Measurements from ENCODE around the gene TNS1. TPM values are rescaled to one million over a fixed set of nuclear protein-coding genes. Genes with fewer than 3 reads are reported as not detected.

TNS1 gene
- total RNA-seq, 1 experiment from 2014 or later = 6.2 TPM

DNA sequence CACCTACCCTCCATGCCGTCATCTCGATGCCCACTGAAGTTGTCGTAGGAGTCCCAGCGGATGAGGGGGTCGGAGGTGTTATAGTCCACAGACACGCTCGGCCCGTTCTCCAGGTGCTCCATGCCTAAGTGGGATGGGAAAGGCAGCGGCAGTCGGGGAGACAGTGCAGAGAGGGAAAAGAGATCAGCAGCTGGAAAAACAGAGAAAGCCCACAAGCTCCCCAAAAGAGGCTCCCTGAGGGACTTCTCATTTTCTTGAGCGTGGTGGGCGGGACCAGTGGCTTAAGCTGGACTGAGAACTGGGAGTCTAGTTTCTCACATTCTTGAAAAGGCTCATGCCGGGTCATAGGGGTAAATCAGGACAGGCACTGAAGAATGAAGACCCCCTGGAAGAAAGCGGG, 121.9 kb downstream of the TNS1 start:
- H3K9me3 ChIP-seq (ENCODE audit: control insufficient read depth in 1 of 2, insufficient read depth in 1 of 2, low read depth in 1 of 2, low read length in 2 of 2) = no peaks in the 10 kb centered on the region
- H4K20me1 ChIP-seq (ENCODE audit: insufficient read depth) = no peaks in the 10 kb centered on the region
- RAD21 ChIA-PET (ENCODE audit: low non-redundant PET in 1 of 2, low total read pairs in 2 of 2, uncharacterized antibody in 2 of 2, unreplicated experiment in 2 of 2) = interaction anchor here in 1 of 2 experiments (1.0 kb wide), 1 partner anchor 95 kb away, joined by 4 read pairs; no protein-coding TSS in a partner anchor
- BruUV-seq (replicated peaks) = no TSS peak
- H2AFZ ChIP-seq (ENCODE audit: low read depth, low read length, poor library complexity, severe bottlenecking) = no peak overlapping the region
- no peaks in the 10 kb centered on the region for H3K79me2 ChIP-seq (ENCODE audit: insufficient read depth, low read length)
- POLR2A ChIA-PET = no interaction called here
- TF ChIP-seq TCF7L2 (IDR thresholded peaks at IDR 0.05; ENCODE audit: borderline replicate concordance, extremely low read depth, insufficient read depth, insufficient read length) = no peak
- TF ChIP-seq YY1 (IDR thresholded peaks at IDR 0.05; ENCODE audit: extremely low read depth, insufficient replicate concordance, low read depth, low read length) = no peak
- TF ChIP-seq POLR2A (IDR thresholded peaks at IDR 0.05; ENCODE audit: borderline replicate concordance, extremely low read depth, insufficient read depth, insufficient read length) = no peak
- TF ChIP-seq, protein P1, sequence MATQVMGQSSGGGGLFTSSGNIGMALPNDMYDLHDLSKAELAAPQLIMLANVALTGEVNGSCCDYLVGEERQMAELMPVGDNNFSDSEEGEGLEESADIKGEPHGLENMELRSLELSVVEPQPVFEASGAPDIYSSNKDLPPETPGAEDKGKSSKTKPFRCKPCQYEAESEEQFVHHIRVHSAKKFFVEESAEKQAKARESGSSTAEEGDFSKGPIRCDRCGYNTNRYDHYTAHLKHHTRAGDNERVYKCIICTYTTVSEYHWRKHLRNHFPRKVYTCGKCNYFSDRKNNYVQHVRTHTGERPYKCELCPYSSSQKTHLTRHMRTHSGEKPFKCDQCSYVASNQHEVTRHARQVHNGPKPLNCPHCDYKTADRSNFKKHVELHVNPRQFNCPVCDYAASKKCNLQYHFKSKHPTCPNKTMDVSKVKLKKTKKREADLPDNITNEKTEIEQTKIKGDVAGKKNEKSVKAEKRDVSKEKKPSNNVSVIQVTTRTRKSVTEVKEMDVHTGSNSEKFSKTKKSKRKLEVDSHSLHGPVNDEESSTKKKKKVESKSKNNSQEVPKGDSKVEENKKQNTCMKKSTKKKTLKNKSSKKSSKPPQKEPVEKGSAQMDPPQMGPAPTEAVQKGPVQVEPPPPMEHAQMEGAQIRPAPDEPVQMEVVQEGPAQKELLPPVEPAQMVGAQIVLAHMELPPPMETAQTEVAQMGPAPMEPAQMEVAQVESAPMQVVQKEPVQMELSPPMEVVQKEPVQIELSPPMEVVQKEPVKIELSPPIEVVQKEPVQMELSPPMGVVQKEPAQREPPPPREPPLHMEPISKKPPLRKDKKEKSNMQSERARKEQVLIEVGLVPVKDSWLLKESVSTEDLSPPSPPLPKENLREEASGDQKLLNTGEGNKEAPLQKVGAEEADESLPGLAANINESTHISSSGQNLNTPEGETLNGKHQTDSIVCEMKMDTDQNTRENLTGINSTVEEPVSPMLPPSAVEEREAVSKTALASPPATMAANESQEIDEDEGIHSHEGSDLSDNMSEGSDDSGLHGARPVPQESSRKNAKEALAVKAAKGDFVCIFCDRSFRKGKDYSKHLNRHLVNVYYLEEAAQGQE (IDR thresholded peaks at IDR 0.05; ENCODE audit: low read depth) = no peak
- no peak for TF ChIP-seq ZNF274 (IDR thresholded peaks at IDR 0.05; ENCODE audit: low read depth, low read length)
- no peak for TF ChIP-seq SRF (IDR thresholded peaks at IDR 0.05; ENCODE audit: low read depth)
- no peak for TF ChIP-seq SP1 (IDR thresholded peaks at IDR 0.05; ENCODE audit: low read depth)
- TF ChIP-seq RAD21 (IDR thresholded peaks at IDR 0.05; ENCODE audit: low read depth) = no peak
- TF ChIP-seq SIN3A (IDR thresholded peaks at IDR 0.05; ENCODE audit: low read depth) = no peak
- CTCF ChIA-PET = interaction anchor here (1.1 to 2.1 kb wide), 3 partner anchors 90 to 95 kb away, joined by 3 to 6 read pairs (median 4); no protein-coding TSS in a partner anchor
- H3K9ac ChIP-seq (ENCODE audit: low read length) = no peak overlapping the region
- H3K4me1 ChIP-seq (ENCODE audit: control insufficient read depth in 1 of 2, insufficient read depth in 2 of 2, low read length in 2 of 2) = no peaks in the 10 kb centered on the region
- H3K4me3 ChIP-seq (replicated peaks in 1 of 2; ENCODE audit: low read depth in 1 of 2, low read length in 2 of 2) = no peak overlapping the region
- DNase-seq (ENCODE audit: low read depth, low spot score) = no peak
- intact Hi-C loops (cut with micrococcal nuclease) = no loop called here
- no peak overlapping the region for H3K4me2 ChIP-seq (ENCODE audit: low read length)
- H3K36me3 ChIP-seq (ENCODE audit: control insufficient read depth in 1 of 2, insufficient read depth in 2 of 2, low read length in 2 of 2) = no peaks in the 10 kb centered on the region
- H3K27ac ChIP-seq (ENCODE audit: low read depth, low read length) = no peak overlapping the region
- no peaks in the 10 kb centered on the region for H3K27me3 ChIP-seq (ENCODE audit: insufficient read depth, low read length)
- H3K9me2 ChIP-seq (ENCODE audit: insufficient read depth) = no peaks in the 10 kb centered on the region
- ATAC-seq = no peak

Data from HCT116 (cell line).